GM19468 (cell line): ENCODE data around the gene VWC2.

Experiments used
- ATAC-seq: cut with Tn5 transposase; IDR thresholded peaks from one replicate; pipeline ENCODE4 v1.9.1; 2021; ENCODE audit warnings: mild to moderate bottlenecking, moderate library complexity, moderate number of reproducible peaks; ENCODE audit not compliant: unreplicated experiment; ENCODE audit errors: extremely low read depth

VWC2 gene

GRCh38 chr7:49773218-49773935 is at the start of gene VWC2:
VWC2 (plus strand) TSS chr7:49773638; CDS start chr7:49775436, 1,798 bp downstream.
- no peak for ATAC-seq

GRCh38 chr7:49724071-49724470 is 49.4 kb upstream of the VWC2 start:
- ATAC-seq, result no peak

GRCh38 chr7:49731836-49732235 is 41.6 kb upstream of the VWC2 start:
- ATAC-seq, result no peak

- no peak for ATAC-seq
Observed at GRCh38 chr7:49762666-49763065, 10.8 kb upstream of the VWC2 start.

- ATAC-seq, result no peak
Observed at GRCh38 chr7:49763791-49764190, 9.6 kb upstream of the VWC2 start.

GRCh38 chr7:49766966-49767365 is 6.5 kb upstream of the VWC2 start:
- peak; percentile 81 for ATAC-seq

- ATAC-seq, result no peak
Observed at GRCh38 chr7:49767719-49768118, 5.7 kb upstream of the VWC2 start.

- no peak for ATAC-seq
Observed at GRCh38 chr7:49768254-49768653, 5.2 kb upstream of the VWC2 start.

GRCh38 chr7:49768835-49769234 is 4.6 kb upstream of the VWC2 start:
- no peak for ATAC-seq

GRCh38 chr7:49769285-49769857 is 4.1 kb upstream of the VWC2 start:
- no peak for ATAC-seq

GRCh38 chr7:49770838-49771237 is 2.6 kb upstream of the VWC2 start:
- ATAC-seq, result no peak

GRCh38 chr7:49771427-49772176 is 1.8 kb upstream of the VWC2 start:
- ATAC-seq, result no peak

- ATAC-seq, result no peak
Observed at GRCh38 chr7:49772916-49773217, 571 bp upstream of the VWC2 start.

GRCh38 chr7:49773936-49774458 is 559 bp downstream of the VWC2 start:
- no peak for ATAC-seq

- no peak for ATAC-seq
Observed at GRCh38 chr7:49774459-49775064, 1.1 kb downstream of the VWC2 start.

- ATAC-seq, result no peak
Observed at GRCh38 chr7:49775065-49775948, 1.9 kb downstream of the VWC2 start.

GRCh38 chr7:49775949-49776443 is 2.6 kb downstream of the VWC2 start:
- no peak for ATAC-seq

GRCh38 chr7:49776994-49777393 is 3.6 kb downstream of the VWC2 start:
- ATAC-seq, result no peak

GRCh38 chr7:49778731-49779270 is 5.4 kb downstream of the VWC2 start:
- no peak for ATAC-seq
